NCI-H187 (cell line): ENCODE measurements around the gene PSEN1.

Experiments used
- DNase-seq, 2 experiments: peaks; one replicate each; lab custom pipeline; 2025; lab: John Stamatoyannopoulos, UW

The PSEN1 gene

DNA sequence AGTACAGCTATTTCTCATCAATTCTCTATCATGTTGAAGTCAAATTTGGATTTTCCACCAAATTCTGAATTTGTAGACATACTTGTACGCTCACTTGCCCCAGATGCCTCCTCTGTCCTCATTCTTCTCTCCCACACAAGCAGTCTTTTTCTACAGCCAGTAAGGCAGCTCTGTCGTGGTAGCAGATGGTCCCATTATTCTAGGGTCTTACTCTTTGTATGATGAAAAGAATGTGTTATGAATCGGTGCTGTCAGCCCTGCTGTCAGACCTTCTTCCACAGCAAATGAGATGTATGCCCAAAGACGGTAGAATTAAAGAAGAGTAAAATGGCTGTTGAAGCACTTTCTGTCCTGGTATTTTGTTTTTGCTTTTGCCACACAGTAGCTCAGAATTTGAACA is 83.8 kb downstream of the PSEN1 start:
- no peak for DNase-seq

DNA sequence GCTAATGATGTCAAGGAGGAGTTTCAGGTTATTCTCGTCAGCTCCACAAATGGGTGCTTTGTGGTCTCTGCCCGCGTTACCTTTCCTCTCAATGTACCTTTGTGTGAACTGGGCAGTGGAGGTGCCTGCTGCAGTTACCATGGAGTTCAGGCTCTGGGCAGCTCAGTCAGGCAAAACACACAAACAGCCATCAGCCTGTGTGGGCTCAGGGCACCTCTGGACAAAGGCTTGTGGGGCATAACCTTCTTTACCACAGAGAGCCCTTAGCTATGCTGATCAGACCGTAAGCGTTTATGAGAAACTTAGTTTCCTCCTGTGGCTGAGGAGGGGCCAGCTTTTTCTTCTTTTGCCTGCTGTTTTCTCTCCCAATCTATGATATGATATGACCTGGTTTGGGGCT is 84.3 kb downstream of the PSEN1 start:
- no peak for DNase-seq

GRCh38 chr14:73221945-73222344 is 85.6 kb downstream of the PSEN1 start:
- no peak for DNase-seq

DNA sequence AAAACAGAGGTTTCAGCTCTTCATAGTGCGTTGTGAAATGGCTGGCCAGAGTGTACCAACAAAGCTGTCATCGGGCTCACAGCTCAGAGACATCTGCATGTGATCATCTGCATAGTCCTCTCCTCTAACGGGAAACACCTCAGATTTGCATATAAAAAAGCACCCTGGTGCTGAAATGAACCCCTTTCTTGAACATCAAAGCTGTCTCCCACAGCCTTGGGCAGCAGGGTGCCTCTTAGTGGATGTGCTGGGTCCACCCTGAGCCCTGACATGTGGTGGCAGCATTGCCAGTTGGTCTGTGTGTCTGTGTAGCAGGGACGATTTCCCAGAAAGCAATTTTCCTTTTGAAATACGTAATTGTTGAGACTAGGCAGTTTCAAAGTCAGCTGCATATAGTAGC is 86.7 kb downstream of the PSEN1 start:
- DNase-seq: no peak

GRCh38 chr14:73225496-73225895 is 89.2 kb downstream of the PSEN1 start:
- no peak for DNase-seq

- DNase-seq: no peak
These were observed 91.8 kb downstream of the PSEN1 start for GRCh38 chr14:73227812-73228781.

GRCh38 chr14:73230051-73230450 is 93.7 kb downstream of the PSEN1 start:
- no peak for DNase-seq

DNA sequence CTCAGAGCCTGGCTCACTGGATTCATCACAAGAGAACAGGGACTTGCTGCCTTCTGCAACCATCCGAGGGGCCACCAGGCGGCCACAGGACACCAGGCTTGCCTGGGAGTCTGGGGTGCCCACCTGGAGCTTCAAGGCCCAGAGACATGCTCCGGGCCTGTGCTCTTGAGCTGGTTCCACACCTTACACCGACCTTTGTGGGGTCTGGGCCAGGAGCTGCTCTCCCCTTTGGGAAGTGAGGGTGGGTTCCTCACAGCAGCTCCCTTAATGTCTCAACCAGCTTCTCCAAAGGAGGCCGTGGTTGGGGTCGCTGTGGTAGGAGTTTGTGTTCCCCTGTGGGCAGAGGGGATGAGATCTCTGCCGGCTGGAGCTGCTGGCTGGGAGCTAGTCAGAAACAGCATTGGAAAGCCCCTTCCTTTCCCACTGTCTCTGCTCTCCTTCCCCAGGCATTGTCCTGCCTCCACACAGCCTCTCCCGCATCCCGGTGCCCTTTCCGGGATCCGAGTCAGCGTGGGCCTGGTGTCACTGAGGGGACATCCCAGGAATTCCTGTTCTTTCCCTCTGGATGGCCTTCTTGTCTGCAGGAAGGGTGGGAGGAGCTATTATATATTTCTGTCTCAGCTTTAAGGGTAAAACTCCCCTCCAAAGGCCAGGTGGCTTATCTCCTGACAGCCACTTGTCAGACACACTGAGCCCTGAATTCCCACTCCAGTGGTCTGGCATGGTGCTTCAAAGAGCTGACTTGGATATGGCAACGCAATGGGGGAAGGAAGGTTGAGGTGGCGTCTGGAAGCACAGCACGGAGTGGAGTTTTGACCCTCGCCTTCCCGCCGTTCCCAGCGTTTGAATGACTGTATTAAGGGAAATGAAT is 95.9 kb downstream of the PSEN1 start:
- no peak for DNase-seq

GRCh38 chr14:73232984-73233383 is 96.7 kb downstream of the PSEN1 start:
- no peak for DNase-seq

- DNase-seq: no peak
These were observed 97.3 kb downstream of the PSEN1 start for GRCh38 chr14:73233564-73233963.

- no peak for DNase-seq
These were observed 97.7 kb downstream of the PSEN1 start for GRCh38 chr14:73234029-73234428.

DNA sequence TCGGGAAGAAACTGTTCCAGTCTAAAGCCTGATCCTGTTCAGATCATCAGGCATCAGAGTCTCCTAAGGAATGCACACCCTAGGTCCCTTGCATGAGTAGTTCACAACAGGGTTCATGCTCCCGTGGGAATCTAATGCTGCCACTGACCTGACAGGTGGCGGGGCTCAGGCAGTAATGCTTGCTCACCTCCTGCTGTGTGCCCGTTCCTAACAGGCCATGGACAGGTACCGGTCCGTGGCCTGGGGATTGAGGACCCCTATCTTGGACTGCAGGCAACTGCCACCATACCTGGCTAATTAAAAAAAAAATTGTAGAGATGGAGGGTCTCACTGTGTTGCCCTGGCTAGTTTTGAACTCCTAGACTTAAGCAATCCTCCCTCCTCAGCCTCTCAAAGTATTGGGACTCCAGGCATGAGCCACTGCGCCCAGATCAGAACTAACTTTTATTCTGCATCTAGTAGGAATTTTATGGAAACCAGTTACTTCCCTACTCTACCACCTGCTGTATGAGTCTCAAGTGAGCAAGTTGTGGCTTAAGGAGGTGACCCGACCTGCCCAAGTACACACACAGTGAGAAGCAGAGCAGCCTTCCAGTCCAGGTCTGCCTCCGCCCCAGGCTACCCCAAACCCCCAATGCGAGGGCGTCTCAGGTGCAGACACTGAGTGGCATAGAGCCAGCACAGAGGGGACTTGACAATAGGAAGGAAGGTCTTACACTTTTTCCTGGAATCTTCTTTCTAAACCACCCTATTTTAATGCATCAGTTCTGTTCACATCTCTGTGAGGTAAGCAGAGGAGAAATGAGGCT is 98.5 kb downstream of the PSEN1 start:
- DNase-seq: no peak

DNA sequence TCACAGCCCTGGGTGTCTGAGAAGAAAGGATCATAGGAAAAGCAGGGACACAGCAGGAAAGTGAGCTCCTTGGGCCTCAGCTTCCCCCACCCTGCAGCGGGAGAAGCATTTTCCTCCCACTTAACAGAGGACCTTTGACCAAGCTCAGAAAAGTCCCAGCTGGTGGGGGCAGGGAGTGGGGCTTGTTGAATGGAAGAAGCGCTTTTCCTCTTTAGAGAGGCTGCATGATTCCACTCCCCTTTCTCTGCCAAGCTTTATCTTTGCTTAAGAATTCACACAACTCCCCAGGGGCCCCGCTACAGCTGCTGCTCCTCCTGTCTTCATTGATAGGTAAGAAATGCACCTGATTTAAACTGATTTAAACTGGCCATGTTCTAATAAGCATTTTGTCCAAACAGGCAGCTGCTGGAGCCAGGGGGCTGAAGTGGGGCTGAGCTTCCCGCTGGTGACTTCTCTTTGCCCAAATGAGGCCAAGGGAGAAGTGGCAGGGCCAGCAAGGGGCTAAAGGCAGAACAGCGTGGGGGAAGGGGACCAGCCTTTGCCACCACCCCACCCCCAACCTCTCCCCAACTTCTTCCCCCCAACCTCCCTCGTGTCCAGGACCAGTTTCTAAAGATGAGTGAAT is 99.3 kb downstream of the PSEN1 start:
- peak; percentile 50 to 71 for DNase-seq

DNA sequence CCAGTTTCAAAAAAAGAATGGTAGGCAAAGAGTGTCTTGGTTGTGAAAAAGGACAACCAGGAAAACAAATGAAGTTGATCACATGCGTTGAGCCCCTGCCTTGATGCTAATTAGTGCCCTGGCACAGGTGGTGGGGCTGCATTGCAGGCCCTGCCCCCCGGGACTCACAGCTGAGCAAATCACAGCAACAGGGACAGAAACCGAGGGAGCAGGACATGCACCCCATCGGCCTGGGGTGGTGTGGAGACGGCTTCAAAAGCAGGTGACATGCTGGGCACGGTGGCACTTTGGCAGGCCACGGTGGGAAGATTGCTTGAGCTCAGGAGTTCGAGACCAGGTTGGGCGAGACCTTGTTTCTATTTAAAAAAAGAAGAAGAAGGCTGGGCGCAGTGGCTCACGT is 99.8 kb downstream of the PSEN1 start:
- DNase-seq: no peak

- DNase-seq: no peak
These were observed 100.5 kb downstream of the PSEN1 start for GRCh38 chr14:73236752-73237218.

DNA sequence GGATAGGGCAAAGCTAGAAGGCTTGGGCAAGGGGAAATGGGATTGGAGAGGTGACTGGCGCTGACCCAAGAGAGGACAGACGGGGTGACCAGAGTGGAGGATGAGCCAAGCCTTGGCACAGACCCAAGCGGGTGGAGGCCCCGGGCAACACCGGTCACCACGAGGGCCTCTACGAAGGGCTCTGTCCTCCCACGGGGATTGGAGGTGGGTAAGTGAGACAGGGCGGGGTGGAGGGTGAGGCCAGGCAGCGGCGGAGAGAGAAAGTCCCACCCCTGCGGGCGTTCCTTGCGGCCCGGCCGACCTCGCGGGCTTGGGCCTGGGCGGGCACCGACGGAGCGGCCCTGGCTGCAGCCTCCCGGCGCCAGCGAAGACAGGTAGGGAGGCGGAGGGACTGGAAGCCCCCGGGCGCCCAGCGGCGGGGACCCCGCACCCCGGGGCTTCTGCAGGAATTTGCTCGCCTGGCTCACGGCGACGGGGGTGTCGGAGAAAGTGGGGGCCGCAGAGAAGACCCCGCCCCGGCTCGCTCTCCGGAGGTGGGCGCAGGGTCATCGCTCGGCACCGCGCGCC is 101.0 kb downstream of the PSEN1 start, which contains the start of gene PAPLN:
Gene PAPLN, plus strand, starts transcription at position 288 of the 567 bp plus-strand sequence. CDS start 2,273 bp downstream, outside the sequence.
- no peak for DNase-seq

GRCh38 chr14:73237786-73238423 is 101.6 kb downstream of the PSEN1 start:
- no peak for DNase-seq

GRCh38 chr14:73238424-73238852 is 102.1 kb downstream of the PSEN1 start:
- no peak for DNase-seq

GRCh38 chr14:73238941-73239340 is 102.6 kb downstream of the PSEN1 start:
- DNase-seq: no peak
